RWPE1 (cell line): ENCODE results near the gene ERBB4.
A peak's percentile ranks its signal among the peaks of the same experiment; 100 is the strongest.

Experiments
- CTCF ChIA-PET: fragments of 350-600 bp; sonication (Branson Sonifier 250); formaldehyde crosslinking; extraction: SDS; loops from one replicate; lab custom pipeline; 2021; lab: Yijun Ruan, JAX
- POLR2A ChIA-PET: fragments of 400-600 bp; formaldehyde crosslinking; extraction: SDS; loops from one replicate; lab custom pipeline; 2020; ENCODE audit warnings: antibody characterized with exemption; ENCODE audit not compliant: low non-redundant PET; lab: Yijun Ruan, JAX
- DNase-seq: peaks from one replicate; pipeline ENCODE4 v3.0.0; 2012; ENCODE audit warnings: low spot score
- H3K27ac ChIP-seq: fragments of 450-650 bp; 2 replicates; pipeline ENCODE4 v1.5.1; 2017
- TF ChIP-seq, protein P1 (sequence below): fragments of 450-650 bp; conservative IDR thresholded peaks from 2 replicates; pipeline ENCODE4 v1.5.1; 2017; ENCODE audit warnings: low read depth, mild to moderate bottlenecking

The ERBB4 gene

DNA sequence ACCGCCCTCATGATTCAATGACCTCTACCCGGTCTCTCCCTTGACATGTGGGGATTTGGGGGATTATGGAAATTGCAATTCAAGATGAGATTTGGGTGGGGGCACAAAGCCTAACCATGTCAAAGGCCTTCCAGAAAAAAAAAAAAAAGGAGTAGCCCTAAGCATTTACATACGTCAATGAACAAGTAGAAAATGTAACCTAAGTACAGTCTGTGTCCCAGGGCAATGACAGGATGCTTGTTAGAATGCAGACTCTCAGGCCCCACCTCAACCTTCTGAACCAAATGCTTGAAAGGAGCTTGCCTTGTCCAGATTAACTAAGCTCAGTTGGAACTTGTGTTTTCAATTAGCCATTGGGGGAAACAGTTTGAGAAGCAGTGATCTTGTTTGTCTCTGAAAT lies 1180.1 kb downstream of the ERBB4 start:
- no peak overlapping the region for H3K27ac ChIP-seq
- TF ChIP-seq, protein P1, sequence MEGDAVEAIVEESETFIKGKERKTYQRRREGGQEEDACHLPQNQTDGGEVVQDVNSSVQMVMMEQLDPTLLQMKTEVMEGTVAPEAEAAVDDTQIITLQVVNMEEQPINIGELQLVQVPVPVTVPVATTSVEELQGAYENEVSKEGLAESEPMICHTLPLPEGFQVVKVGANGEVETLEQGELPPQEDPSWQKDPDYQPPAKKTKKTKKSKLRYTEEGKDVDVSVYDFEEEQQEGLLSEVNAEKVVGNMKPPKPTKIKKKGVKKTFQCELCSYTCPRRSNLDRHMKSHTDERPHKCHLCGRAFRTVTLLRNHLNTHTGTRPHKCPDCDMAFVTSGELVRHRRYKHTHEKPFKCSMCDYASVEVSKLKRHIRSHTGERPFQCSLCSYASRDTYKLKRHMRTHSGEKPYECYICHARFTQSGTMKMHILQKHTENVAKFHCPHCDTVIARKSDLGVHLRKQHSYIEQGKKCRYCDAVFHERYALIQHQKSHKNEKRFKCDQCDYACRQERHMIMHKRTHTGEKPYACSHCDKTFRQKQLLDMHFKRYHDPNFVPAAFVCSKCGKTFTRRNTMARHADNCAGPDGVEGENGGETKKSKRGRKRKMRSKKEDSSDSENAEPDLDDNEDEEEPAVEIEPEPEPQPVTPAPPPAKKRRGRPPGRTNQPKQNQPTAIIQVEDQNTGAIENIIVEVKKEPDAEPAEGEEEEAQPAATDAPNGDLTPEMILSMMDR = no peak
- ChIA-PET CTCF (no interaction called here), POLR2A (no interaction called here)
- DNase-seq = no peak

DNA sequence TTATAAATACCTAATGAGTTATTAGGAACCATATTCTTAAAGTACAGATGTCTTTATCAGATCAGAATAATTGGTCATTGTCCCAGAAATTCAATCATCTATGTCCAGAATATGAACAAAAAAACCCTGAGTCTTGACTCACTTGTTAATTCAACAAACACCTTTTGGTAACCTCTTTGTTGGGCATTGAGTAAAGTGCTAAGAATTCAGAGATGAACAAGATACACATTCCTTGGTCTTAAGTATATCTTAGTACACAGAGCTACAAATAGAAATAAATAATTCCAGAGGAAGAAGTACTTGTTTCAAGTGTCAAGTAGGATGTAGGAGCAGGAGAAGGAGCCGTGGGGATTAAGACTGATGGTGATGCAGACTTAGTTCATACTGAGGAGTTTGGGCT lies 1184.1 kb downstream of the ERBB4 start:
- TF ChIP-seq, protein P1 = no peak
- no peak overlapping the region for H3K27ac ChIP-seq
- ChIA-PET CTCF (interaction anchor here (0.6 kb wide), 1 partner anchor 316 kb away, joined by 4 read pairs; no protein-coding TSS in a partner anchor), POLR2A (no interaction called here)
- DNase-seq = no peak

DNA sequence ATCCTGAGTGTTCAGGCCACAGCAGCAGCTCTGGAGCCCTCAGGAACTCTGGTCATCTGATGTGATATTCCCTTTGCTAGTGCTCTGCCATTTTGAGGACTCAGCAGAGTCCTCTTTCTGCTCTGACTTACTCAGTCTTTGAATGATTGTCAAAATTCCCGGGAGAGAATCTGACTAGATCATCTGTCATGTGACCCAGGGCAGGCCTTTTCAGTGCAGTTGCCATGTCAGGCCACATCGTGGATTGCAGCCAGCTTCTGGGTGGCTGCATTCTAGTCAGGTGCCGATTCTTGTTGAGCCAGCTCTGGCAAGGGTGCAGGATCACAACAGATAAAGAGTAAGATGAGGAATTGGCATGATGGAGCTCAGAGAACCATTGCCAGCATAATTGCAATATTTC lies 1186.6 kb downstream of the ERBB4 start:
- peak; percentile 6 for DNase-seq
- TF ChIP-seq, protein P1 = no peak
- no peak overlapping the region for H3K27ac ChIP-seq
- POLR2A ChIA-PET = no interaction called here
- CTCF ChIA-PET = interaction anchor here (0.8 kb wide), 1 partner anchor 39 kb away, joined by 3 read pairs; no protein-coding TSS in a partner anchor

DNA sequence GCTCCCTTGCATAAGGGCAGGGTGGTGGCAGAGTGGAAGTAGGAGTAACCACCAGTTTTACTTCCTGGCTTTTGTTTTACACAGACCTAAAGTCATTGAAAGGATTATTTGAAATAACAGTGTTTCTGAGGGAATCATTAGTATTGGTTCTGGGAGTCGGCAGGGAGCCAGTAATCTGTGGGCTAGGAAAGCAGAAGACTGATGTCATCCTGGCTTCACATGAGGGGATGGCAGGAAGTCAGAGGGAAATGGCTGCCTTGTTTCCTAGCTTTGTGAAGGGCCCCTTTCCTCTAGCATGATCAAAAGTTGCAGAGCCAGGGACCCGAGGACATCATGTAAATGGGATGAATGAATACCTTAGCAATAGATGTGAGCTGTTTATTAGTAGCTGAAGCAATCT lies 1189.6 kb downstream of the ERBB4 start:
- CTCF ChIA-PET = no interaction called here
- no peak for DNase-seq
- TF ChIP-seq, protein P1 = no peak
- POLR2A ChIA-PET = no interaction called here
- H3K27ac ChIP-seq = no peak overlapping the region

DNA sequence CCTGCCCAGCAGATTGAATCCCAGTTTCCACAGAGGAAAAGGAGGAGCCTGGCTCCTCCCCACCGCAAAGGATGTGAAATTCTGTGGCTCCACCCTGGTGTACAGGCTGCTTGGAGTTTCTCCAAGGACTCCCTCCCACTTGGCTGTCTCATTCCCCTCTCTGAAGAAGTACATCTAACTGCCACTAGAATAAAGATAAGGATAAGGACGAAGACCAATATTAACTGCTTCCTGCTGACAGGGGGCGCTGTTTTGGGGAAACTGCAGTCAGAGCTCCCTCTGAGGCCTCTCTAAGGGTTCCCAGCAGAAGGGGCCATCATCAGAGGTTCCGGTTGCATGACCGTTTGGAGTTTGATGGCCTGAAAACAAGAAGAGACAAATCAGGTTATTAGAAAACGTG lies 1191.3 kb downstream of the ERBB4 start:
- TF ChIP-seq, protein P1 = no peak
- ChIA-PET POLR2A (no interaction called here), CTCF (no interaction called here)
- DNase-seq = no peak
- H3K27ac ChIP-seq = no peak overlapping the region

DNA sequence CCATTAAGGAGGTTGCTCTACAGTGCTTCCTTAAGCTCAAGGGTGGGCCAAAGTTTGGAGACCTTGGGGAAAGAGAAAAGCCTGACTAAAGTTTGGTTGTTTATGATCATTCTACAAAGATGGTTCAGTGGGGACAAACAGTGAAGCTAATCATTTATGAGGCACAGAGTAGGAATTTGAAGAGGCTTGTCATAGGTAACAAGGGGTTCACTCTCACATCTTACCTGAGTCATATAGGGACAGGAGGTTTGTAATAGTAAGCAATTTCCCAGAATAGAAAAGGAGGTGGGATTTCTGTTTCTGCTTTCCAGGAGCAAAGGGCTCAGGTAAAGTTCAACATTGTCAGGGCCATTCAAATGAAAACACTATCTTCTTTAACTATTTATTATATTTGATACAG lies 1194.3 kb downstream of the ERBB4 start:
- CTCF ChIA-PET = no interaction called here

More for the DNA sequence above, 1194.3 kb downstream of the ERBB4 start:
- POLR2A ChIA-PET = no interaction called here
- peak; percentile 2 for DNase-seq
- no peak overlapping the region for H3K27ac ChIP-seq
- TF ChIP-seq, protein P1 = no peak
